Measurements from ENCODE around the gene LEFTY1. TPM values are rescaled to one million over a fixed set of nuclear protein-coding genes. Genes with fewer than 3 reads are reported as not detected.

The LEFTY1 gene
- total RNA-seq, 1 experiment from 2014 or later, result 0.64 TPM

GRCh38 chr1:225918280-225918679 lies 29.3 kb upstream of the LEFTY1 start (continued):
- TF ChIP-seq YY1 (IDR thresholded peaks at IDR 0.05; ENCODE audit: extremely low read depth, insufficient replicate concordance, low read depth, low read length) (no peak), ELF1 (IDR thresholded peaks at IDR 0.05; ENCODE audit: borderline replicate concordance, low read depth) (no peak), FOSL1 (IDR thresholded peaks at IDR 0.05; ENCODE audit: low read depth) (no peak), CBX3 (IDR thresholded peaks at IDR 0.05; ENCODE audit: low read depth) (no peak), JUND (IDR thresholded peaks at IDR 0.05) (no peak), SIN3A (IDR thresholded peaks at IDR 0.05; ENCODE audit: low read depth) (no peak), SRF (IDR thresholded peaks at IDR 0.05; ENCODE audit: low read depth) (no peak)

DNA sequence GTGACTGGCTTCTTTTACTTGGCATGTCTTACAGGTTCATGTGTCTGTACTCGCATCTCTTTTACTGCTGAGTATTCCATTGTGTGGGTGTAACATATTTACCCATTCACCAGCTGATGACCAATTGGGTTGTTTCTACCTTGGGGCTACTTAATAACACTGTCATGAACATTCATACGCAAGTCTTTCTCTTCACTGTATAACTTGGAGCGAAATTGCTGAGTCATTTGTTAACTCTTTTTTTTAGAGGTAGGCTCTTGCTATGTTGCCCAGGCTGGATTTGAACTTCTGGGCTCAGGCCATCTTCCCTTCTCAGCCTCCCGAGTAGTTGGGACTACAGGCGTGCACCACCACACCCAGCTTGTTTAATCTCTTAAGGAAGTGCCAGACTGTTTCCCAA lies 28.6 kb upstream of the LEFTY1 start:
- intact Hi-C loops (cut with micrococcal nuclease), result no loop called here
- Histone ChIP-seq H3K27me3 (ENCODE audit: insufficient read depth, low read length) (no peaks in the 10 kb centered on the region), H3K4me1 (ENCODE audit: control insufficient read depth in 1 of 2, insufficient read depth in 2 of 2, low read length in 2 of 2) (peaks cover 3% of the 10 kb centered on the region in 2 experiments), H3K27ac (ENCODE audit: low read depth, low read length) (no peak overlapping the region), H3K4me3 (replicated peaks in 1 of 2; ENCODE audit: low read depth in 1 of 2, low read length in 2 of 2) (no peak overlapping the region), H3K4me2 (ENCODE audit: low read length) (no peak overlapping the region), H3K9me2 (ENCODE audit: insufficient read depth) (no peaks in the 10 kb centered on the region), H4K20me1 (ENCODE audit: insufficient read depth) (no peaks in the 10 kb centered on the region), H2AFZ (ENCODE audit: low read depth, low read length, poor library complexity, severe bottlenecking) (no peak overlapping the region), H3K9me3 (ENCODE audit: control insufficient read depth in 1 of 2, insufficient read depth in 1 of 2, low read depth in 1 of 2, low read length in 2 of 2) (no peaks in the 10 kb centered on the region), H3K79me2 (ENCODE audit: insufficient read depth, low read length) (peaks cover 10% of the 10 kb centered on the region), H3K36me3 (ENCODE audit: control insufficient read depth in 1 of 2, insufficient read depth in 2 of 2, low read length in 2 of 2) (peaks cover 16 to 30% of the 10 kb centered on the region in 2 experiments), H3K9ac (ENCODE audit: low read length) (no peak overlapping the region)
- TF ChIP-seq RAD21 (IDR thresholded peaks at IDR 0.05; ENCODE audit: low read depth) (no peak), SRF (IDR thresholded peaks at IDR 0.05; ENCODE audit: low read depth) (no peak), POLR2A (IDR thresholded peaks at IDR 0.05; ENCODE audit: borderline replicate concordance, extremely low read depth, insufficient read depth, insufficient read length) (no peak), REST (IDR thresholded peaks at IDR 0.05; ENCODE audit: low read depth) (no peak), ZFX (IDR thresholded peaks at IDR 0.05) (no peak), EZH2phosphoT487 (IDR thresholded peaks at IDR 0.05; ENCODE audit: borderline replicate concordance) (no peak), CBX3 (IDR thresholded peaks at IDR 0.05; ENCODE audit: low read depth) (no peak), CEBPB (IDR thresholded peaks at IDR 0.05; ENCODE audit: low read depth) (no peak), EGR1 (IDR thresholded peaks at IDR 0.05; ENCODE audit: low read depth) (no peak), SP1 (IDR thresholded peaks at IDR 0.05; ENCODE audit: low read depth) (no peak)
- ATAC-seq (no peak), DNase-seq (ENCODE audit: low read depth, low spot score) (no peak)
- POLR2A ChIA-PET, result no interaction called here
- RAD21 ChIA-PET (ENCODE audit: low non-redundant PET in 1 of 2, low total read pairs in 2 of 2, uncharacterized antibody in 2 of 2, unreplicated experiment in 2 of 2), result no interaction called here
- CTCF ChIA-PET, result no interaction called here
- no TSS peak for BruUV-seq (replicated peaks)

Measured in HCT116 (cell line).